HG02623 (cell line): ENCODE results near the gene CARM1.

ENCODE experiments used
- ATAC-seq: cut with Tn5 transposase; IDR thresholded peaks from one replicate; pipeline ENCODE4 v1.9.1; 2021; ENCODE audit warnings: moderate library complexity; ENCODE audit not compliant: unreplicated experiment

Gene CARM1

DNA sequence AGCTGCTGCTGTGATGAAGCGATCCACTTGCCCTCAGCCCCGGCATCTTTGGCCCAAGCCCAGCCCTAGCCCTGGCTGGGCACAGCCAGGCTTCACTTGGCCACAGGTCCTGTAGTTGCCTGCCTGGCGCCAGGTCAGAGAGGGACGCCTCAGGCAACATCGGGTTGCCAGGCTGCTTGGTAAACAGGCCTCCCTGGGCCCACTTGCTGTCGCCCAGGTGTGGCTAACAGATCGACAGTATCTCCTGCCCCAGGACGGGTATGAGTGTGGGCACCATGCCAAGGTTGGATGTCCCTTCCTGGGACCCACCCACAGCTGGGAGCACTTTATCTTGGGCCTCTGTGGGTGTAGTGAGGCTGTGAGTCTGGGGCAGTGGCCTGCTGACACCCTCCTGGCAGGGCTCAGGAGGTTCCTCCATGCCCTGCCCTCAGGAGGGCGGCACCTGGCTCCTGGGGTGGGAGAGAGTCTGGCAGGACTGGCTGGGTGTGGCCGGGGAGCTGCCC, 27.8 kb downstream of the CARM1 start:
- ATAC-seq = no peak

DNA sequence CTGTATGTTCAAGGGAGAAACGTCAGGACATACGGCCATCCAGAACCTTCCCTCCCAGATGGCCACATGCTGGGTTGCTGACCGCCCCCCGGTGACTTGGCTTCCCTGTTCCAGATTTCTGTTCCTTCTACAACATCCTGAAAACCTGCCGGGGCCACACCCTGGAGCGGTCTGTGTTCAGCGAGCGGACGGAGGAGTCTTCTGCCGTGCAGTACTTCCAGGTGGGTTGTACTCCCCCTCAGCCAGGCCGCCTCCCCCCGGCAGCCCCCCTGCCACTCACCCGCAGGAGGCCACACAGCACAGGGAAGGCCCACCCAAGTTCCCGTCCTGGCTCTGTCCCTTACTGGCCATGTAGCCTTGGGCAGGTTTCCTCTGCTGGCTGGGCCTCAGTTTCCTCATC, 36.6 kb downstream of the CARM1 start:
- ATAC-seq = no peak

DNA sequence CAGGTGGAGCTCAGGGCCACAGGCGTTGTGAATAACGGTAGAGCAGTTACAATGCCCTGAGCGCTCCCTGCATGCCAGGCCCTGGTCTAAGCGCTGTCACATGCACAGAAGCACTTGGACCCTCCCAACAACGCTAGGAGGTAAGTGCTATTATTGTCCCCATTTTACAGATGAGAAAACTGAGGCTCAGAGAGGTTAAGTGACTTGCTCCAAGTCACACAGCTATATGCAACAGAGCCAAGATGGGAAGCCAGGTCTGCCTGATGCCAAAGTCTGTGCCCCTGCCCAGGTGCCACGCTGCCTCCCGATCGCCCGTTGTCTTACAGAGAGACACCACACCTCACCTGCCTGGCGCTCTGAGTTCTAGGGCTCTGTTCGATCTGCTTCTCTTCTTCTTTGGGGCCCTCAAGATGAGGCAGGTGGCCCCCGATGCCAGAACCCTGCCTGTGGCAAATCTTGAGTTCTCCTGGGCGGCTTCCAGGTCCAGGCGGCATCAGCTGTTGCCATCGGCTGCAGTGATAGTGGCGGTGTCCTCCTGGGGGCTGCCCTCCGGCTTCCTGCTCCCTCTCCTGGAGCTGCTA, 37.1 kb downstream of the CARM1 start:
- ATAC-seq = no peak

DNA sequence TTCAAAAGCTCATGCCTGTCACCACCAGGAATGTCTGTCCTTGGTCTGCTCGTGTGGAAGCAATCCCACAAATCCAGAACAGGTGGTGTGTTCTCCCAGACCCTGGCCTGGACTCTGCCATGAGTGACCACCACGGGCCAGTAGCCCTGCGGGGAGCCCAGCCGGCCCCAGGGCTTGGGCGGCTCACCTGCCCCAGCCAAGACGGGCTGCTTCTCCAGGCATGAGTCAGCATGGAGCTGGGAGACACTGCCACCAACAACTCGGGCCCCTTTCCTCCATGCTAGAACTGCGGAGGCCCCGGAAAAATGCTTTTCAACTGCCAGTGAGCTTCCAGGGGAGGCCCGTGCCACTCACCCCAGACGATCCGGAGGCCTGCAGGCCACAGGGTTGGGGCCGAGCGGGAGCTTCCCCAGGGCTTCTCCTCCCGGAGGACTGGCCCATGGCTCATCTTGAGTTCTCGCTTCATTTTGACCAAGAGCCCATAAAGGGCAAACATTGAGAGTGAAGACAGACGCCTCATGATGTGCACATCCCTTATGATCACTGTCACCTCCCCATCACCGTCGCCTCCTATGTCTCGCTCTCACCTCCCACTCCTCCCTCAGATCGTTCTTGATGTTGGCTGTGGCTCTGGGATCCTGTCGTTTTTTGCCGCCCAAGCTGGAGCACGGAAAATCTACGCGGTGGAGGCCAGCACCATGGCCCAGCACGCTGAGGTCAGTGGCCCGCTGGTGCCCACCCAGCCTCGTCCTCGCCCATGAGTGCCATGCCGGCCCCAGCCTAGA, 40.4 kb downstream of the CARM1 start:
- no peak for ATAC-seq

DNA sequence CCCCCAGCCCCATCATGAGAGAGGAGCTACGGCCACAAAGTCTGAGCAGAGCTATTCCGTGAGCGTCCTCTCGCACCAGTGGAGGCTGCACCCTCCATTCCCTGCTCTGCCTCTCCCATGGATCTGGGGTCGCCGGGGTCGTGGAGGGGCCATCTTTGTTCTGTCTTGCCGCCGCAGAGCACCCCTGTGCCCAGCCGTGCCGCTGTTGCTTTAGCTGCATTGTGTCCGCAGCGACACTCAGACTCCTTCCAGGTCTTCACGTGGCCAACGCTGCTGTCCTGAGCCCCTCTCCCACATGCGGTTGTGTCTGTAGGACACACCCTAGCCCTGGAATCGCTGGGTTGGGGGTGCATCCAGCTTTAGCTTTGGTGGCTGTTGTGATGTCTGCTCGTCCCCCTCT, 41.3 kb downstream of the CARM1 start:
- no peak for ATAC-seq

DNA sequence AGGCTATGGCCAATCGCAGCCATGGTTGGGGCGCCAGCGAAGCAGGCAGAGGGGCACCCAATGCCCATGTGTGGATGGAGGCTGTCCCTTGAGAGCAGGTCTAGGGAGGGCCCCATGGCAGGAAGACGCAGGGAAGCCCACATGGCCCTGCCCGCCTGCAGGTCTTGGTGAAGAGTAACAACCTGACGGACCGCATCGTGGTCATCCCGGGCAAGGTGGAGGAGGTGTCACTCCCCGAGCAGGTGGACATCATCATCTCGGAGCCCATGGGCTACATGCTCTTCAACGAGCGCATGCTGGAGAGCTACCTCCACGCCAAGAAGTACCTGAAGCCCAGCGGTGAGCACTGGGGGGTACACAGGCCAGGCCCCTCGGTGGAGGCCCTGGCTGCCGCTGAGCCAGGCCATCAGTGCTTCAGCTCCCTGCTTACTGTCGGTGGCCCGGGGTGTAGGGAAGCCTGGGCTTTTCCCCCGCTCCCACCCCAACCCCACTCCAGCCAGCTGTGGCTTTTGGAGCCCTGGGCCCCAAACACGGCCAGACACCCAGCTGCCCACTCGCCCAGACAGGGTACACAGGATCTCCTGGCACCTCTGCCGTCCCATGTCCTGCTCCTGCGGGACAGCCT, 42.5 kb downstream of the CARM1 start:
- no peak for ATAC-seq

DNA sequence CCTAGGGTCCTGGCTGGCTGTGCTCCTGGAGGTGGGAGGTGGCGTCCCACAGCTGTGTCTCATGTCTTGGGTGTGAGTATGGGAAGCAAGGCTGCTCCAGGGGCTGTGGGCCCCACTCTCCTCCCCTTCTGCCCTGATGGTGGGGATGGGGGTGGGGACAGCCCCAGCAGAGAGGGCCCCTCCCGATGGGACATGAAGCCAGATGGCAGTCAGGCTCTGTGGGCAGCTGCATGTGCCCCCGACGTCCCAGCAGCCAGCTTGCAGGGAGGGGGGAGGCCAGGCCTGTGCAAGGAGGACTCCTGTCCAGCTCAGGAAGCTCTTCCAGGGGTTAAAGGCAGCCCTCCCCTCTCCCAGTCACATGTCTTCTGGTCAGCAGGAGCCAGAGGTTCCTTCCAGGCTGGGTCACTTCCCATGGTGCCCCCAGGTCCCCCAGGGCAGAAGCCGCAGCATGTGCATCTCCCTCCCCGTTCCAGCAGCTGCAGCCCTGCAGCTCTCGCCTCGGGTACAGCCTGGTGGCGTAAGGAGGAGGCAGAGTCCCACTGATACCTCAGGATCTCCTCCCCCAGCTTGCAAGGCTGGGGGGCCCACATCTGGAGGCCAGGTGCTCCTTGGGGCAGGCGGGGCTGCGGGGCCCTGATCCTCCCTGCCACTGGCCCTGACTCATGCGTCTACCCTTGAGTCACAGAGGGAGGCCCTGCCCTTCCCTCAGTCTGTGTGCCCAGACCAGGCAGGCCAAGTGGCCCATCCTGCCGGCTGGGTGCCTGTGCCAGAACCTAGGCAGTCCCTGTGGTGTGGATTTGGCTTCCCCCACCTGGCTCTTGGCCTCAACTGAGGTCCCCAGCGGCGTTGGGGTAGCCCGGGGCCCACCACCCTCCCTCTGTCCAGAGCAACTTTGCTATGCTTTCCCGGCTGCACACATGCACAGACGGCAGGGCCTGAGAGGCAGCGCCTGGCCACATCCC, 44.1 kb downstream of the CARM1 start:
- no peak for ATAC-seq

DNA sequence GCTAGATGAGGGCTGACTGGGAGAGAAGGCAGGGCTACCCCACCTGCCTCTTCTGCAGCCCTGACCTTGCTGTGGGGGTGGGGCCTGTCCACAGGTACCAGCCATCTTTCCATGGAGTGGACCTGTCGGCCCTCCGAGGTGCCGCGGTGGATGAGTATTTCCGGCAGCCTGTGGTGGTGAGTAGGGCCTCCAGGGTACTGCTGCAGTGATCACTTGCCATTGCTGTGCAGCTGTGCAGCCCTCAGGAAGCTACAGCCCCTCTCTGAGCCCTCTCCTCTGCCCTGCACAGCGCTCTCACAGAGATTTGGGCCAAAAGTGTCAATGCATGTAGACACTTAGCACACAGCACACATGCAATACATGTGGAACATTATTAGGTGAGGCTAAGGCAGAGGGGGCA, 45.2 kb downstream of the CARM1 start:
- ATAC-seq = no peak

DNA sequence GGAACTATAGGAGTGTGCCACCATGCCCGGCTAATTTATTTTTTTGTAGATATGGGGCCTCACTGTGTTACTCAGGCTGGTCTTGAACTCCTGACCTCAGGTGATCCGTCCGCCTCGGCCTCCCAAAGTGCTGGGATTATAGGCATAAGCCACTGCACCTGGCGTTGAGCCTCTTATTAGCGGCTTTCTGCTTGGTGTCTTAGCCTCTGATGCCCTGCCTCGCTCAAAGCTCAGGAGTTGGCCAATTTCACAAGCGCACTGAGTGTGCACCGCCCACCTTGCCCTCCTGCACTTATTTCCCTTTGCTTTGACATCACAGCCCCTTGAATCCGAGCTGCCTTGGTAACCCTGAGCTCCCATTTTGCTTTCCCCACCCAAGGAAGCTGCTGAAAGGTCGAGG, 47.0 kb downstream of the CARM1 start:
- ATAC-seq = no peak

DNA sequence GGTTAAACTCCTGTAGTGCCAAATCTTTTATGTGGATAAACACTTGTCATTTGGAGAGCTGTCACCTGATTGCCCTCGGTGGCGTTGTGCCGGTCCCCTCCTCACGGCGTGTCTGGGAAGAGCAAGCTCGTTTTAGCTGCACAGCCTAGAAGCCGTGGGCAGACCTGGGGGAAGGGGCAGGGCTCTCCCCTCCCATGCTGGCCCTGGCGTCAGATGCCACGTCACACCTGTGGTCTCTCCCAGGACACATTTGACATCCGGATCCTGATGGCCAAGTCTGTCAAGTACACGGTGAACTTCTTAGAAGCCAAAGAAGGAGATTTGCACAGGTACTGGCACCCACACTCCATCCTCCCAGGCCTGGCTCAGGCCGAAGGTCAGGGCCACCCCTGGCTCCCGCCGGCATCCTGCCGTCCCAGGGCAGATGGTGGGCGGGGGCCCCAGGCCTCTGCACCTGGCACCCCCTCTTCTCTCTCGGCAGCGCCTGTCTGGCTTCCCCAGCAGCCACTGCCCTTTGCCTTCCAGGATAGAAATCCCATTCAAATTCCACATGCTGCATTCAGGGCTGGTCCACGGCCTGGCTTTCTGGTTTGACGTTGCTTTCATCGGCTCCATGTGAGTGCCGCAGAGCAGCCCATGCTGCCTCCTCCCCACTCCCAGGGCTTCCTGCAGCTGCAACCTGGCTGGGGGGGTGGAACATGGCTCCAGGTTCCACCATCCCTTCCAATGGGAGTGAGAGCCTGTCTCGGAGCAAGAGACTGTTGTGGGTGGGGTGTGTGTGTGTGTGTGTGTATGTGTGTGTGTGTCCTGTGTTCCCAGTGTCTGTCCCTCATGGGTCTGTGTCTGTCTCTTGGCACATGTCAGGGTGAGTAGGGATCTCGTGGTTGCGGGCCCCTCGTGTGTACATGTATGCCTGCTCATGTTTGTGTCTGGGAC, 48.3 kb downstream of the CARM1 start:
- ATAC-seq = no peak

DNA sequence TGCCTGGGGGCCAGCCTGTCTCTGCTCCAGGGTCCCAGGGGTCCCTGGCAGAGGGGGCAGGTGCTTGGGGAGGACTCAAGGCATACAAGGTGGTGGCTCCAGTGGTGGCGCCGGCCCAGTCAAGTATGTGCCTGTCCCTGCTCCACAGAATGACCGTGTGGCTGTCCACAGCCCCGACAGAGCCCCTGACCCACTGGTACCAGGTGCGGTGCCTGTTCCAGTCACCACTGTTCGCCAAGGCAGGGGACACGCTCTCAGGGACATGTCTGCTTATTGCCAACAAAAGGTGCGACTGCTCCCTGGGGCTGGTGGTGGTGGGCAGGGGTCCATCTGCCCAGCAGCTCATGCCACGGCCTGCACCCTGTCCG, 48.9 kb downstream of the CARM1 start:
- no peak for ATAC-seq

DNA sequence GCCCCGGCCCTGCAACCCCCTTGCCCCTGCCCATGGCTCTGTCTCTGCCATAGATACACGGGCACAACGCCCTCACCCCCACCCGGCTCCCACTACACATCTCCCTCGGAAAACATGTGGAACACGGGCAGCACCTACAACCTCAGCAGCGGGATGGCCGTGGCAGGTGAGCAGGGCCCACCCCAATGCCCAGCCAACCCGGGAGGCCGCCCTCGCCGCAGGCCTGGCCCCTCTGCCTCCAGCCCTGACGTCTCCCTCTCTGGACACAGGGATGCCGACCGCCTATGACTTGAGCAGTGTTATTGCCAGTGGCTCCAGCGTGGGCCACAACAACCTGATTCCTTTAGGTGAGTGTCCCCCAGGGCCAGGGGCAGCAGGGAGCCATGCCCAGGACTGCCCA, 49.4 kb downstream of the CARM1 start:
- no peak for ATAC-seq

DNA sequence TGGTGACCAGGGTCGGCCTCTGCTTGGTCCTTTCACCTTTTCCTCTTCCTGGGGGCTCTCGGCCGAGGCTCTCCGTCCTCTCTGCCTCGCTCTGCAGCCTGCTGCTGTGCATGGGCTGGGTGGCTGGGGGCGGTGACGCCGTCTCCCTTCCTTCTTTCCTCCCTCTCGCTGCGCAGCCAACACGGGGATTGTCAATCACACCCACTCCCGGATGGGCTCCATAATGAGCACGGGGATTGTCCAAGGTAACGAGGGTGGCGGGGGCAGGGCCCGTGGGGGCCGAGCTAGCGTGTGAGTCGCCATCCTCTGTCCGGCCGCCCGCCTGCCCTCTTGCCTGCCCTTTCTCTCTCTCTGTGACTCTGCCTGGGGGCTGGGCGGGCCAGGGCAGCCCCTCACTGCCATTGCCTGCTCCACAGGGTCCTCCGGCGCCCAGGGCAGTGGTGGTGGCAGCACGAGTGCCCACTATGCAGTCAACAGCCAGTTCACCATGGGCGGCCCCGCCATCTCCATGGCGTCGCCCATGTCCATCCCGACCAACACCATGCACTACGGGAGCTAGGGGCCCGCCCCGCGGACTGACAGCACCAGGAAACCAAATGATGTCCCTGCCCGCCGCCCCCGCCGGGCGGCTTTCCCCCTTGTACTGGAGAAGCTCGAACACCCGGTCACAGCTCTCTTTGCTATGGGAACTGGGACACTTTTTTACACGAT, 50.0 kb downstream of the CARM1 start:
- no peak for ATAC-seq

DNA sequence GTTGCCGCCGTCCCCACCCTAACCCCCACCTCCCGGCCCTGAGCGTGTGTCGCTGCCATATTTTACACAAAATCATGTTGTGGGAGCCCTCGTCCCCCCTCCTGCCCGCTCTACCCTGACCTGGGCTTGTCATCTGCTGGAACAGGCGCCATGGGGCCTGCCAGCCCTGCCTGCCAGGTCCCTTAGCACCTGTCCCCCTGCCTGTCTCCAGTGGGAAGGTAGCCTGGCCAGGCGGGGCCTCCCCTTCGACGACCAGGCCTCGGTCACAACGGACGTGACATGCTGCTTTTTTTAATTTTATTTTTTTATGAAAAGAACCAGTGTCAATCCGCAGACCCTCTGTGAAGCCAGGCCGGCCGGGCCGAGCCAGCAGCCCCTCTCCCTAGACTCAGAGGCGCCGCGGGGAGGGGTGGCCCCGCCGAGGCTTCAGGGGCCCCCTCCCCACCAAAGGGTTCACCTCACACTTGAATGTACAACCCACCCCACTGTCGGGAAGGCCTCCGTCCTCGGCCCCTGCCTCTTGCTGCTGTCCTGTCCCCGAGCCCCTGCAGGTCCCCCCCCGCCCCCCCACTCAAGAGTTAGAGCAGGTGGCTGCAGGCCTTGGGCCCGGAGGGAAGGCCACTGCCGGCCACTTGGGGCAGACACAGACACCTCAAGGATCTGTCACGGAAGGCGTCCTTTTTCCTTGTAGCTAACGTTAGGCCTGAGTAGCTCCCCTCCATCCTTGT, 50.7 kb downstream of the CARM1 start:
- no peak for ATAC-seq

DNA sequence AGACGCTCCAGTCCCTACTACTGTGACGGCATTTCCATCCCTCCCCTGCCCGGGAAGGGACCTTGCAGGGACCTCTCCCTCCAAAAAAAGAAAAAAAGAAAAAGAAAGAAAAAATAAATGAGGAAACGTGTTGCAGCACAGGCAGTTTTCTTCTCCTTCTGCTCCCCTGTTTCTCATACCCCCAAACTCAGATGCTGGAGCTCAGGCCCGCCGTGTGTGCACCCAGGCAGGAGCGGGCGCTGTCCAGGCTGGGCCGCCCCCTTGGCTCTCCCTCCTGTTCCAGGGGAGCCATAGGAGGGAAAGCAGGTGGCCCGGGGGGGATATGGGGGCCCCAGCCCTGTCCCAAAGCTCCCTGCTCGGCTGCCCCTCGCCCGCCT, 51.3 kb downstream of the CARM1 start:
- ATAC-seq = no peak

DNA sequence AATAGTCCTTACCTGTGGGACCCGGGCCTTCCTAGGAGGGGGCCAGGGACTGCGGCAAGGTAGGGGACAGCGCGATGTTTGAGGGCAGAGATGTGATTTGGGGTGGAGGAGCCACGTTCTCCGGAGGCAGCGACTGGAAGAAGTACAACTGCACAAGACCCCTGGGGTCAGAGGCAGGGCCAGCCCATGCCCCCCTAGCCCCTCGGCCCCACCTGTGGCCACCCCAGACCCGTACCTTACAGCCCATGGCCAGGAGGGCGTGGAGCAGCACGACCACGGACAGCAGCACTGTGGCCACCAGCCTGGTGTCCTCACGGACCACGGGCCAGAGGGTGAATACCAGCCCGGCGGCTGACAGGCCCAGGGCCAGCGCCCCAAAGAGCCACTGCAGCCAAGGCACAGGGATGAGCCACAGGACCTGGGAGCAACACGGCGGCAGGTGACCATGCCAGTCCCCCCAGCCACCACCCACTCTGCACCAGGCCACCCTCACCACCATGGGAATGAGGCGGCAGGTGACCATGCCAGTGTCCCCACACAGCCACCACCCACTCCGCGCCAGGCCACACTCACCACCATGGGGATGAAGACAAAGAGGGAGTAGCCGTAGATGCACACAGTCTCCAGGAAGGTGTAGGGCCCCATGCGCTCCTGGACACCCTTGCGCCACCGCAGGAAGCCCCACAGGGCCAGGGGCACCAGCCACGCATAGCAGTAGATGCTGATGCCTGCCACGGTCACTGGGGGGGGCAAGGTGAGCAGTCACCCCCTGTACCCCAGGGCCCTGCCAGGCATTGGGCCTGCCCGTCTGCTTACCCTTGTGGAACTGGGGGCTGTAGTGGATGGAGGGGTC, 52.1 kb downstream of the CARM1 start:
- ATAC-seq = no peak

DNA sequence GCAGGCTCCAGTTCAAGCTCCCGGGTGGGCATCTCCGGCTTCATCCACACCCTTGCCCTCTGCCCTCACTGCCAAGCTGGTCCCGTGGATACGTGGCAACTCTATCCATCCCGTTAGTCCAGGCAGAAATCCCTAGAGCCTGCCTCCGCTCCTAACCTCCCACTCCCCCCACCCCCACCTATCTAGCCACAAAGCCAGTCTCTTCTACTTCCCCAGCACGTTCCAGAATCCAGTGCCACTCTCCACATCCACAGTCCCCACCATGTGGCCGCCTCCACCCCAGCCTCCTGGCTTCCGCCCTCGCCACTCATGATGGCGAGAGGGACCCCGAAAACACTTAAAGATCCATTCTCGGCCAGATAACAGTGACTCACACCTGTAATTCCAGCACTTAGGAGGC, 53.2 kb downstream of the CARM1 start:
- no peak for ATAC-seq
